GM18858 (cell line): Measurements from ENCODE around the gene PROX1.

Experiments
- ATAC-seq: cut with Tn5 transposase; IDR thresholded peaks from one replicate; pipeline ENCODE4 v1.9.1; 2021; ENCODE audit not compliant: unreplicated experiment

Gene PROX1

GRCh38 chr1:213979751-213980586, 7.8 kb upstream of the PROX1 start:
- no peak for ATAC-seq

- no peak for ATAC-seq
These were observed 6.9 kb upstream of the PROX1 start for GRCh38 chr1:213980906-213981305.

- no peak for ATAC-seq
These were observed 5.5 kb upstream of the PROX1 start for GRCh38 chr1:213982289-213982671.

- no peak for ATAC-seq
These were observed 4.9 kb upstream of the PROX1 start for GRCh38 chr1:213982672-213983492.

GRCh38 chr1:213983493-213984386, 4.0 kb upstream of the PROX1 start:
- ATAC-seq, result no peak

- no peak for ATAC-seq
These were observed 3.2 kb upstream of the PROX1 start for GRCh38 chr1:213984387-213985208.

- no peak for ATAC-seq
These were observed 2.4 kb upstream of the PROX1 start for GRCh38 chr1:213985209-213986019.

- no peak for ATAC-seq
These were observed 1.5 kb upstream of the PROX1 start for GRCh38 chr1:213986020-213986924.

GRCh38 chr1:213986925-213987250, 885 bp upstream of the PROX1 start:
- no peak for ATAC-seq

- no peak for ATAC-seq
These were observed 299 bp upstream of the PROX1 start for GRCh38 chr1:213987422-213987926.

GRCh38 chr1:213988507-213989001, 781 bp downstream of the PROX1 start:
- ATAC-seq, result no peak

- no peak for ATAC-seq
These were observed 1.5 kb downstream of the PROX1 start for GRCh38 chr1:213989002-213989855.

- ATAC-seq, result no peak
These were observed 6.2 kb downstream of the PROX1 start for GRCh38 chr1:213993929-213994328.

- ATAC-seq, result no peak
These were observed 7.1 kb downstream of the PROX1 start for GRCh38 chr1:213994888-213995287.

- ATAC-seq, result no peak
These were observed 7.8 kb downstream of the PROX1 start for GRCh38 chr1:213995603-213996002.

- ATAC-seq, result no peak
These were observed 8.7 kb downstream of the PROX1 start for GRCh38 chr1:213996320-213997037.
